Activated CD4-positive, CD25-positive, alpha-beta regulatory T cell treated with anti-CD3 and anti-CD28 coated beads, Interleukin-2, amount 50 U/mL, for 16 hours (primary cell): Measurements from ENCODE around the gene C16orf86.
"Not testable (repeated sequence)": the region's sequence is repeated elsewhere in the genome, so short reads cannot be mapped to it uniquely, and the experiment has no call there.

Source experiments
- DNase-seq: peaks from one replicate; pipeline ENCODE4 v3.0.0-alpha.2; 2020; ENCODE audit warnings: low read depth, low spot score

Gene C16orf86

DNA sequence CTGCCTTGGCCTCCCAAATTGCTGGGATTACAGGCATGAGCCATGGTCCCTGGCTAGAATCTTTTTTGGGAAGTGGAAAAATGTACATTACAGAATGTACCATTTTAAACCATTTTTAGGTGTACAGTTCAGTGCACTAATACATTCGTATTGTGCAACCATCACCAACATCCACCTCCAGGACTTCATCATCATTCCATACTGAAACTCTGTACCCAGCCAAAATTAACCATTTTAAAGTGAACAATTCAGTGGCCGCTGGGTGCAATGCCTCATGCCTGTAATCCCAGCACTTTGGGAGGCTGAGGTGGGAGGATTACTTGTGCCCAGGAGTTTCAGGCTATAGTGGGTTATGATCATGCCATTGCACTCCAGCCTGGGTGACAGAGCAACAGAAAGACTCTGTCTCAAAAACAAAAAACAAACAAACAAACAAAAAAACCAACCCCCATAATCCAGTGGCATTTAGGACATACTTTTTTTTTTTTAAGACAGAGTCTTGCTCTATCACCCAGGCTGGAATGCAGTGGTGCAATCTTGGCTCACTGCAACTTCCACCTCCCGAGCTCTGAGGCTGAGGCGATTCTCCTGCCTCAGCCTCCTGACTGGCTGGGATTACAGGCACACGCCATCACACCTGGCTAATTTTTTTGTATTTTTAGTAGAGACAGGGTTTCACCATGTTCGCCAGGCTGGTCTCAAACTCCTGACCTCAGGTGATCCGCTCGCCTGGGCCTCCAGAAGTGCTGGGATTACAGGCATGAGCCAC is 27.1 kb downstream of the C16orf86 start:
- DNase-seq: not testable (repeated sequence)

DNA sequence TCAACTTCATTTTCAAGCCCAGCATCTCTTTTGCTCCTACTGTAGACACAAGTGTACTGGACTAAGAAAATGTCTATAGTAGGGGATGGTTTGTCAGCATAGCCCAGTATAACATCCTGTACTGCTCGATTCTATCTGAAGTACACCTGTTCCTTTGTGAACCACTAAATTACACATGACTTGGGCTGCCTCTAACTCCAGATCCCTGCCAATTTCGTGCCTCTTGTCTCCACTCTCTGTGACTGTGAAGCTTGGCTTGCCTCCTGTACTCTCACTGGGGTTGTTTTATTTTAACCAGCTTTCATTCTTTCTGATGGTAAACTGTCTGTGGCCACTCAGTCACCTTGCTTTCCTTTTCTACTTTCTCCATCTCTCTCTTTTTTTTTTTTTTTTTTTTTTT is 28.0 kb downstream of the C16orf86 start:
- DNase-seq: no peak

DNA sequence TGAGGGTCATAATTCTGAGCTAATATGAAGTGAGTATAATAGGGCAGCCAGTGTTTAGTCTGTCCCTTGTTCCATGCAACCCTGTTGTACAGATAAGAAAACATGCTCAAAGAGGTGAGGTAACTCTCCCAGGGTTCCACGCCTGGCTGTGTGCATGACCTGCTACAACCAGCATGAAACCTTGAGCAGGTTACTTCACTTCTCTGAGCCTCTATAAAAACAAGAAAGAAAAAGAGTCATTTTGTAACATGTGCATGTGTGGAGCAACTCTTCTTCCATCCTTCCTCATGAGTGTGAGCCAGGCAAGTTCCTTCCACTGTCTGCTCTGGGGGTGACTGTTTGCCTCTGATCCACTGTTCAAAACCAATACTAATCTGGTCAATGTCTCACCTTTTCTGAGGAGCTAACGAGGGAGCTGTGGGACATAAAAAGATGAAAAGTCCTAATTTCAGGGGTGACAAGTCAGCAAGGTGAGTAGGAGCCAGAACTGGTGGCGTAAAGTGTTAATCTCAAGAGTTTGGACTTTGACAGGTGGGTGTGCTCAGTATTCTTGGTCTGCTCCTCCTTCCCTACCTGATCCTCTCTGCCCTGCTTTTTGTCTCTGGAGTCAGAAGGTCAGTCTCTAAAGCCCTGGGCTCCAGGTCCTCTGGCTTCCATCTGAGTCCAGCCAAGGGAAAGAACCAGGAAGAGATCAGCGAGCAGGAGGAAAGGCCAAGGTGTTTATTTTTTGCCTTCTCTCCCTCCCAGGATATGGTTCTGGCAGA is 31.0 kb downstream of the C16orf86 start:
- no peak for DNase-seq

DNA sequence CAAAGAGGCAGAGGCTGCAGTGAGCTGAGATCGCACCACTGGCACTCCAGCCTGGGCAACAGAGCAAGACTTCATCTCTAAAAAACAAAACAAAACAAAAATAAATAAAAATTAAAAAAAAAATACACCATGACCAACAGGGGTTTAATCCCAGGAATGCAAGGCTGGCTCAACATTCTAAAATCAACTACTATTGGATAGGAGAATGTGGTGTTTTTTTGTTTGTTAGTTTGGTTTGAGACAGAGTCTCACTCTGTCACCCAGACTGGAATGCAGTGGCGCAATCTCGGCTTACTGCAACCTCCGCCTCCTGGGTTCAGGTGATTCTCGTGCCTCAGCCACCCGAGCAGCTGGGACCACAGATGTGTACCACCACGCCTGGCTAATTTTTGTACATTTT is 32.7 kb downstream of the C16orf86 start:
- no peak for DNase-seq

DNA sequence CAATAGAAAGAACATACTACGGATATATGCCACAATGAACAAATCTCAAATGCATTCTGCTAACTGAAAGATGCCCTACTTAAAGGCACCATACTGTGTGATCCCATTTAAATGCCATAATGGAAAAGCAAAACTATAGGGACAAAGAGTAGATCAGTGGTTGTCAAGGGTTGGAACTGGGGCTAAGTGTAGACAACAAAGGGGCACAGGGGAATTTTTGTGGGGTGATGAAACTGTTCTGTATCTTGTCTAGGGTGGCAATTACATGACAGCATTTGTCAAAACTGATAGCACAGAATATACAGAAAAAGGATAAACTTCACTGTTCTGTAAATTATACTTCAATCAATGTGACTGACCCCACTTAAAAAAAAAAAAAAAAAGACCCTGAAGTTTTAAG is 34.8 kb downstream of the C16orf86 start:
- no peak for DNase-seq

DNA sequence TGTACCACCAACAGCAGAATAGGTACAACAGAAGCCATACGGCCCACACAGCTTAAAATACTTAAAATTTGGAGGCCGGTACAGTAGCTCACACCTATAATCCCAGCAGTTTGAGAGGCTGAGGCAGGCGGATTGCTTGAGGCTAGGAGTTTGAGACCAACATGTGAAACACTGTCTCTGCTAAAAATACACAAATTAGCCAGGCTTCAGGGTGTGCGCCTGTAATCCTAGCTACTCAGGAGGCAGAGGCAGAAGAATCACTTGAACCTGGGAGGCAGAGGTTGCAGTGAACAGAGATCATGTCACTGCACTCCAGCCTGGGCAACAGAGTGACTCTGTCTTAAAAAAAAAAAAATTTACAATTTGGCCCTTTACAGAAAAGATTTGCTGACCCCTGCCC is 35.5 kb downstream of the C16orf86 start:
- DNase-seq: no peak

DNA sequence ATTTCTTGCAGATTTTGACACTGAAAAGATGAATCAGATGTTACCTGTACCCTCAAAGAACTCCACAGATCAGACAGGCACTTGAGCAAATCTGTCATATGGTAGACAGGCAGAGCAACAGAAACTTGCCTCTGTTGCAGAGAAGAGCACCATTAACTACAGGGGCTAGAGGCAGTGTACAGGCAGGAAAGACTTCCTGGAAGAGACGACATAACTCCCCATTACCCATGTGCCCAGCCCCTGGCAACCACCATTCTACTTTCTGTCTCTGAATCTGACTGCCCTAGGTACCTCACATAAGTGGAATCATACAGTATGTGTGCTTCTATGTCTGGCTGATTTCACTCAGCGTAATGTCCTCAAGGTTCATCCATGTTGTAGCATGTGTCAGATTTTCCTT is 37.0 kb downstream of the C16orf86 start:
- no peak for DNase-seq

DNA sequence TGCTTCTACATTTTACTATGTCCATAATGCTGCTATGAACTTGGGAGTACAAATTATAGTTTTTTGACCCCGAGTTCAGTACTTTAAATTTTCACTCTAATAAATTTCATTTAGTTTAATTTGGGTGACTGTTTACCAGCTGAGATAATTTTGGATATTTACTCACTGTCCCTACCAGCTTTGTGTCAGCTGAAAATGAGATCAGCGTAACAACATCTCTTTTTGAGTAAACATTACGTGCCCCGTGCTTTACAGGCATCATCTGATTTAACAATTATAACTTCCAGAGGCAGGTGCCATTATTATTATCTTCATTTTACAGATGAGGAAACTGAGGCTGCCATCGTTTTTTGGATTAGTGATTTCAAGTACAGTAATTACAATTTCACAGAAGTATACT is 37.5 kb downstream of the C16orf86 start:
- DNase-seq: no peak

DNA sequence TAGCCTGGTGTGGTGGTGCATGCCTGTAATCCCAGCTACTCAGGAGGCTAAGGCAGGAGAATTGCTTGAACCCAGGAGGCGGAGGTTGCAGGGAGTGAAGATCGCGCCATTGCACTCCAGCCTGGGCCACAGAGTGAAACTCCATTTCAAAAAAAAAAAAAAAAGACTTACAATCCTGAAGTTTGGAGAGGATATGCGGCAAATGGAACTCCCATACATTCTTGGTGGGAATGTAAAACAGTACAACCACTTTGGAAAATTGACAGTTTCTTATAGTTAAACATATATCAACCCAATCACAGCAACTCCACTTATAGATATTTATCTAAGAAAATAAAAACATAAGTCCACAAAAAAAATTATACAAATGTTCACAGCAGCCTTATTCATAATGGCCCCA is 40.6 kb downstream of the C16orf86 start:
- DNase-seq: no peak

DNA sequence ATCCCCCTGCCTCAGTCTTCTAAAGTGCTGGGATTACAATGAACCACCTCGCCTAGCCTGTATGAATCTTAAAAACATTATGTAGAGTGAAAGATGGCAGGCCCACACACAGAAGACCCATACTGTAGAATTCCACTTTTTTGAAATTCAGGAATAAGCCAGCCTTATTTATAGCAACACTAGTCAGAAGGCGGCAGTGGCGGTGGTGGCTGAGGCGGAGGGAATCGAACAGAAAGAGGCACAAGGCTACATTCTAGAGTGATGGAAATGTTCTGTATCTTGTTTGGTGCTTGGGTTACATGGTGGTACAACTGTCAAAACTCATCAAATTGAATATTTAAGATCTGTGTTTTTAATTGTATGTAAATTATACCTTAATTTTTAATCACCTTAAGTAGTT is 41.2 kb downstream of the C16orf86 start:
- DNase-seq: no peak

DNA sequence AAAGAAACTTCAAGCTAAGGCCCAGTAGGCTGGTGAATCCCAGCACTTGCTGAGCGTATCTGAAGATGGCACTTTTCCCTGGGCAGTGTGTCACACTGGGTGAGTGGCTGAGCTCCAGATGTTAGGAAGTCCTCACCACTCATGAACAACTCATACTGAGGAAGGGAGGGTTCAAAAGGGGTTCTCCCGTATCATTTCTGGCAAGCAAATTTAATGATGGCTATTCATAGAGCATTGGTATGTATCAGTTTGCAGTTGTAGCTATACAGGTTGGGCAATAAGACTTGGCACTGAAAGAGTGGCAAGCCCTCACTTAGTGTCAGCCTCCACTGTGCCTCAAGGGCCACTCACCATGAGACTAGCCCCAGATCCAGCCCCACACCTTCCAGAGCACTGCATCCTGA is 41.8 kb downstream of the C16orf86 start:
- DNase-seq: no peak

DNA sequence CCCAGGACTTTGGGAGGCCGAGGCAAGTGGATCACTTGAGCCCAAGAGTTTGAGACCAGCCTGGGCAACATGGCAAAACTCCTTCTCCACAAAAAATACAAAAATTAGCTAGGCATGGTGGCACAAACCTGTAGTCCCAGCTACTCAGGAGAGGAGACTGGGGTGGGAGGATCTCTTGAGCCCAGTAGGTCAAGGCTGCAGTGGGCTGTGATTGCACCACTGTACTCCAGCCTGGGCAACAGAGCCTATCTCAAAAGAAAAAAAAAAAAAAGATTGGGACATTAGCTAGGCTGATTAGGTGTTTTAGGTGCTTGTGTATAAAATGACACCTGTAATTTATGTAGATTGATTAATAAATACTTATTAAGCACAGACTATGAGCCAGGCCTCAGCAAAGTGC is 42.4 kb downstream of the C16orf86 start:
- DNase-seq: no peak

DNA sequence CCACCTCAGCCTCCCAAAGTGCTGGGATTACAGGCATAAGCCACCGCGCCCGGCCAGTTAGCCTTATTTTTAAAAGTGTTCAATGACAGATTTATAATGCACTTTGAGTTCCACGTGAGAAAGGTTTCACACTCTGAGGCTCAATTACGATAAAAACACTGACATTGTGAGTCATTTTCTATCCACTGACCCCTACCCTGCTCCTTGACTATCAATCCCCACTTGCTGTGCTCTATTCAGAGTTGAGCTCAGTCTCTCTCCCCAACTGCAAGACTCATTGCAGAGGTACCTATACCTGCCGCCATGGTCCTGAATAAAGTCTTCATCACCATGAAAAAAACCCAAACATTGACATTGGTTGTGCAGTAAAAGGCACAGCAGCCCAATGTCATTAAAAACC is 44.0 kb downstream of the C16orf86 start:
- DNase-seq: no peak

DNA sequence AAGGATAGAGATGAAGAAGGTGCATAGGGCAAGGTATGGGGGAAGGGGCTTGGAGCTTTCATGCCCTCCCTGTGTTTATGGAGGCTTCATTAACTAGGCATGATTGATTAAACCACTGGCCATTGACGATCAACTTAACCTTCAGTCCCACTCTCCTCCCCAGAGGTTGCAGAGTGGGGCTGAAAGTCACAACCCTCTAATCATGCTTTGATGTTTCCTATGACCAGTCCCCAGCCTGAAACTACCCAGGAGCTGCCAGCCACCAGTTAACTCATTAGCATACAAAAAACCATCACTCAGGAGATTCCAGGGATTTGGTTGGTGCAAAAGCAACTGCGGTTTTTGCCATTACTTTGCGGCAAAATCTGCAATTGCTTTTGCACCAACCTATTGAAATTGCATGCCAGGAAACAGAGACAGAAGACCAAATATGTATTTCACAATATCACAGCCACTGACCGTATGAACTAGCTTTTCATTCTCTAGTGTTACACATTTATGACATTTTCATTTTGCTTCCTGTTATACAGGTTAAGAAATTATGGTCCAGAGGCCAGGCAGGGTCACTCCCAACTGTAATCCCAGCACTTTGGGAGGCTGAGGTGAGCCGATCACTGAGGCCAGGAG is 47.1 kb downstream of the C16orf86 start:
- DNase-seq: no peak

DNA sequence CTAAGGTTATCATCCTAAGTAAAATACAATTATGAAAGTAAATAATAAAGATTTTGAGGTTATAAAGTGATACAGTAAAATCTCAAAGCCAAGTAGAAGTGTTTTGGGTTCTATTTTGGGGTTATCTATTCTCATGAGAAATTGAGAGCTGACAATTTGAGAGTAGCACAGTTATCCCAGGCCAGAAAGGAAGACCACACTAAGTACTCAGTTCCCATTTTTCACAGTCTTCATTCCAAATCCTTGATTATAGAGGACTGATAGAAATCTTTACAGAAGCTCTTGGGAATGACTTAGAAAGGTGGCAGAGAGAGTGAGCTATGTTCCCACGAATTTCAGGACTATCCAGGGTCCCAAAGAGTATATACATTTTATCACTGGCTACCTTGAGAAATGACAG is 47.9 kb downstream of the C16orf86 start:
- DNase-seq: no peak

DNA sequence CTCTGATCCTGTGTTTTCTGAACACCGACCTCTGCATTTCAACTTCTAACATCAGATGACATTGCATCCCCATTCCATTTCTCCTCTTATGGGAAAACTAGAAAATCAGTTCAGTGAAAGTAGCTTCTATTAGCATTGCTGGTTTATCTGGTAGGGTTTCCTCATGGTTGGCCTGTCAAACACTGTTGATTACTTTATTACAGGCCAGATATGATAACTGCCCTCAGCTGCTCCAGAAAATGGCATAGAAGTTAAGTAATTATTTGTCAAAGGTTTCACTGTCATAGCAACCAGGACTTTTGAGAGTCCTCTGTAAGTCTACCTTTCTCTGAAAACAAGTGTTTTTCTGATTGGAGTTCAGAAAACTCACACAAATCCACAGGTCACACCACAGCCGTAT is 49.5 kb downstream of the C16orf86 start:
- no peak for DNase-seq
